ENCODE data around the gene BCAS1. TPM values are rescaled to one million over a fixed set of nuclear protein-coding genes. Genes with fewer than 3 reads are reported as not detected.

Gene BCAS1
- total and polyA plus RNA-seq, 10 of the 15 experiments (the other 5 are each of a cell fraction or from before 2014, with no cell fraction given), result 0.21 to 1.4 (median 0.55) TPM

DNA sequence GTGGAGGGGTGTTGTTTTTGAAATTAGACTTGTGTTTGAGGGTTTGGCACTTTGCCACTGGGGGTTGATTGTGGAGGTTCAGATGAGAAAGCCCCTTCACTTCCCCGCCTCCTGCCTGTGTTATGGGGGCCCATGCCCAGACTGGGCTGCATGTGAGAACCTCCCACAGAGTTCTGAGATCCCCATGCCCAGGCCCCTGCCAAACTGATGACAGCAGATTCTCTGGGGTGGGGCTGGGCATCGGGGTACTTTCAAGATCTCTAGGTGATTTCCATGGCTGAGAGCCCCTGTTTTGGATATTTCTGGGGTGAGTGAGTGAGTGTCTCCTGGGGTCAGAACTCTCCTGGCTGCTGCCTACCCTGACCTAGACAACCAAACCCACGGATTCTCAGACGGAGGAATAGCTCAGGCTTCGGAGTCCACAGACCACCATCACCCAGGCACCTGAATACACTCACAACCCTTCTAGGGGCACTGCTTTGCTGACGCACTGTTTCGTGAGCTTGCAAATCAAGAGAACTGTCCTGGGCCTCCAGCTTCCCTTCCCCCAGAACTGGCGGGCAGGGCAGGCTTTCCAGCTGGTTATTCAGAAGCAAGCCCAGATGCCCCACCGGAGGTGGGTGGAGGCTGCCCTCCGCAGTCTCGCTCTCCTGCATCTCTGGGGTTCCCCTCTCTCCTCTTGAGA lies 6.3 kb downstream of the BCAS1 start (continued):
- peak; percentile 73 to 75; a peak in 3 of 4 replicates for TF ChIP-seq IKZF2 (IDR thresholded peaks at IDR 0.05)
- no peak for TF ChIP-seq ESRRA (IDR thresholded peaks at IDR 0.05; ENCODE audit: low read length)
- TF ChIP-seq, protein P1, sequence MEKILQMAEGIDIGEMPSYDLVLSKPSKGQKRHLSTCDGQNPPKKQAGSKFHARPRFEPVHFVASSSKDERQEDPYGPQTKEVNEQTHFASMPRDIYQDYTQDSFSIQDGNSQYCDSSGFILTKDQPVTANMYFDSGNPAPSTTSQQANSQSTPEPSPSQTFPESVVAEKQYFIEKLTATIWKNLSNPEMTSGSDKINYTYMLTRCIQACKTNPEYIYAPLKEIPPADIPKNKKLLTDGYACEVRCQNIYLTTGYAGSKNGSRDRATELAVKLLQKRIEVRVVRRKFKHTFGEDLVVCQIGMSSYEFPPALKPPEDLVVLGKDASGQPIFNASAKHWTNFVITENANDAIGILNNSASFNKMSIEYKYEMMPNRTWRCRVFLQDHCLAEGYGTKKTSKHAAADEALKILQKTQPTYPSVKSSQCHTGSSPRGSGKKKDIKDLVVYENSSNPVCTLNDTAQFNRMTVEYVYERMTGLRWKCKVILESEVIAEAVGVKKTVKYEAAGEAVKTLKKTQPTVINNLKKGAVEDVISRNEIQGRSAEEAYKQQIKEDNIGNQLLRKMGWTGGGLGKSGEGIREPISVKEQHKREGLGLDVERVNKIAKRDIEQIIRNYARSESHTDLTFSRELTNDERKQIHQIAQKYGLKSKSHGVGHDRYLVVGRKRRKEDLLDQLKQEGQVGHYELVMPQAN (conservative IDR thresholded peaks at IDR 0.05), result 0 out of 2 replicates have a peak, but pooled peaks have one; percentile 31
- TF ChIP-seq RBBP5 (conservative IDR thresholded peaks at IDR 0.05), result no peak
- no peak for TF ChIP-seq RAD51 (IDR thresholded peaks at IDR 0.05)
- TF ChIP-seq, protein P2, sequence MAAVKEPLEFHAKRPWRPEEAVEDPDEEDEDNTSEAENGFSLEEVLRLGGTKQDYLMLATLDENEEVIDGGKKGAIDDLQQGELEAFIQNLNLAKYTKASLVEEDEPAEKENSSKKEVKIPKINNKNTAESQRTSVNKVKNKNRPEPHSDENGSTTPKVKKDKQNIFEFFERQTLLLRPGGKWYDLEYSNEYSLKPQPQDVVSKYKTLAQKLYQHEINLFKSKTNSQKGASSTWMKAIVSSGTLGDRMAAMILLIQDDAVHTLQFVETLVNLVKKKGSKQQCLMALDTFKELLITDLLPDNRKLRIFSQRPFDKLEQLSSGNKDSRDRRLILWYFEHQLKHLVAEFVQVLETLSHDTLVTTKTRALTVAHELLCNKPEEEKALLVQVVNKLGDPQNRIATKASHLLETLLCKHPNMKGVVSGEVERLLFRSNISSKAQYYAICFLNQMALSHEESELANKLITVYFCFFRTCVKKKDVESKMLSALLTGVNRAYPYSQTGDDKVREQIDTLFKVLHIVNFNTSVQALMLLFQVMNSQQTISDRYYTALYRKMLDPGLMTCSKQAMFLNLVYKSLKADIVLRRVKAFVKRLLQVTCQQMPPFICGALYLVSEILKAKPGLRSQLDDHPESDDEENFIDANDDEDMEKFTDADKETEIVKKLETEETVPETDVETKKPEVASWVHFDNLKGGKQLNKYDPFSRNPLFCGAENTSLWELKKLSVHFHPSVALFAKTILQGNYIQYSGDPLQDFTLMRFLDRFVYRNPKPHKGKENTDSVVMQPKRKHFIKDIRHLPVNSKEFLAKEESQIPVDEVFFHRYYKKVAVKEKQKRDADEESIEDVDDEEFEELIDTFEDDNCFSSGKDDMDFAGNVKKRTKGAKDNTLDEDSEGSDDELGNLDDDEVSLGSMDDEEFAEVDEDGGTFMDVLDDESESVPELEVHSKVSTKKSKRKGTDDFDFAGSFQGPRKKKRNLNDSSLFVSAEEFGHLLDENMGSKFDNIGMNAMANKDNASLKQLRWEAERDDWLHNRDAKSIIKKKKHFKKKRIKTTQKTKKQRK (IDR thresholded peaks at IDR 0.05; ENCODE audit: low read depth, low read length), result no peak
- 0 out of 2 replicates have a peak, but pooled peaks have one; percentile 51 for TF ChIP-seq ZNF217 (IDR thresholded peaks at IDR 0.05)
- TF ChIP-seq, protein P3, sequence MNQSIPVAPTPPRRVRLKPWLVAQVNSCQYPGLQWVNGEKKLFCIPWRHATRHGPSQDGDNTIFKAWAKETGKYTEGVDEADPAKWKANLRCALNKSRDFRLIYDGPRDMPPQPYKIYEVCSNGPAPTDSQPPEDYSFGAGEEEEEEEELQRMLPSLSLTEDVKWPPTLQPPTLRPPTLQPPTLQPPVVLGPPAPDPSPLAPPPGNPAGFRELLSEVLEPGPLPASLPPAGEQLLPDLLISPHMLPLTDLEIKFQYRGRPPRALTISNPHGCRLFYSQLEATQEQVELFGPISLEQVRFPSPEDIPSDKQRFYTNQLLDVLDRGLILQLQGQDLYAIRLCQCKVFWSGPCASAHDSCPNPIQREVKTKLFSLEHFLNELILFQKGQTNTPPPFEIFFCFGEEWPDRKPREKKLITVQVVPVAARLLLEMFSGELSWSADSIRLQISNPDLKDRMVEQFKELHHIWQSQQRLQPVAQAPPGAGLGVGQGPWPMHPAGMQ (IDR thresholded peaks at IDR 0.05; ENCODE audit: borderline replicate concordance), result no peak
- TF ChIP-seq POLR2A (IDR thresholded peaks at IDR 0.05; ENCODE audit: low read depth, low read length), result no peak
- peak; percentile 76 for TF ChIP-seq IKZF1 (conservative IDR thresholded peaks at IDR 0.05)
- TF ChIP-seq NR2F1 (conservative IDR thresholded peaks at IDR 0.05), result peak; percentile 77
- TF ChIP-seq, protein P4, sequence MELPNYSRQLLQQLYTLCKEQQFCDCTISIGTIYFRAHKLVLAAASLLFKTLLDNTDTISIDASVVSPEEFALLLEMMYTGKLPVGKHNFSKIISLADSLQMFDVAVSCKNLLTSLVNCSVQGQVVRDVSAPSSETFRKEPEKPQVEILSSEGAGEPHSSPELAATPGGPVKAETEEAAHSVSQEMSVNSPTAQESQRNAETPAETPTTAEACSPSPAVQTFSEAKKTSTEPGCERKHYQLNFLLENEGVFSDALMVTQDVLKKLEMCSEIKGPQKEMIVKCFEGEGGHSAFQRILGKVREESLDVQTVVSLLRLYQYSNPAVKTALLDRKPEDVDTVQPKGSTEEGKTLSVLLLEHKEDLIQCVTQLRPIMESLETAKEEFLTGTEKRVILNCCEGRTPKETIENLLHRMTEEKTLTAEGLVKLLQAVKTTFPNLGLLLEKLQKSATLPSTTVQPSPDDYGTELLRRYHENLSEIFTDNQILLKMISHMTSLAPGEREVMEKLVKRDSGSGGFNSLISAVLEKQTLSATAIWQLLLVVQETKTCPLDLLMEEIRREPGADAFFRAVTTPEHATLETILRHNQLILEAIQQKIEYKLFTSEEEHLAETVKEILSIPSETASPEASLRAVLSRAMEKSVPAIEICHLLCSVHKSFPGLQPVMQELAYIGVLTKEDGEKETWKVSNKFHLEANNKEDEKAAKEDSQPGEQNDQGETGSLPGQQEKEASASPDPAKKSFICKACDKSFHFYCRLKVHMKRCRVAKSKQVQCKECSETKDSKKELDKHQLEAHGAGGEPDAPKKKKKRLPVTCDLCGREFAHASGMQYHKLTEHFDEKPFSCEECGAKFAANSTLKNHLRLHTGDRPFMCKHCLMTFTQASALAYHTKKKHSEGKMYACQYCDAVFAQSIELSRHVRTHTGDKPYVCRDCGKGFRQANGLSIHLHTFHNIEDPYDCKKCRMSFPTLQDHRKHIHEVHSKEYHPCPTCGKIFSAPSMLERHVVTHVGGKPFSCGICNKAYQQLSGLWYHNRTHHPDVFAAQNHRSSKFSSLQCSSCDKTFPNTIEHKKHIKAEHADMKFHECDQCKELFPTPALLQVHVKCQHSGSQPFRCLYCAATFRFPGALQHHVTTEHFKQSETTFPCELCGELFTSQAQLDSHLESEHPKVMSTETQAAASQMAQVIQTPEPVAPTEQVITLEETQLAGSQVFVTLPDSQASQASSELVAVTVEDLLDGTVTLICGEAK (IDR thresholded peaks at IDR 0.05; ENCODE audit: borderline replicate concordance), result no peak
- peak; percentile 76 for TF ChIP-seq POLR2AphosphoS5 (IDR thresholded peaks at IDR 0.05; ENCODE audit: low read length)
- TF ChIP-seq LARP7 (IDR thresholded peaks at IDR 0.05), result 0 out of 2 replicates have a peak, but pooled peaks have one; percentile 28
- TF ChIP-seq SP1 (IDR thresholded peaks at IDR 0.05; ENCODE audit: low read depth, low read length), result peak; percentile 24
- TF ChIP-seq KAT2A (conservative IDR thresholded peaks at IDR 0.05; ENCODE audit: control insufficient read depth, low read depth, low read length), result no peak
- TF ChIP-seq MEF2B (IDR thresholded peaks at IDR 0.05; ENCODE audit: partially characterized antibody, poor library complexity, severe bottlenecking), result peak; percentile 89
- TF ChIP-seq MXI1 (IDR thresholded peaks at IDR 0.05; ENCODE audit: low read depth, low read length), result no peak
- TF ChIP-seq BCL11A (IDR thresholded peaks at IDR 0.05; ENCODE audit: low read depth, low read length), result peak; percentile 9; the same call in 1 of the 2 replicates
- TF ChIP-seq YY1 (IDR thresholded peaks at IDR 0.05; ENCODE audit: low read depth, low read length), result 0 out of 2 replicates have a peak, but pooled peaks have one; percentile 20
